ENCODE measurements around the gene CCDC170. TPM values are rescaled to one million over a fixed set of nuclear protein-coding genes. Genes with fewer than 3 reads are reported as not detected.

Gene CCDC170
- total and polyA plus RNA-seq, 2 of the 8 experiments (the other 6 are each of a cell fraction or from before 2014, with no cell fraction given), result 0.06 to 0.09 TPM

DNA sequence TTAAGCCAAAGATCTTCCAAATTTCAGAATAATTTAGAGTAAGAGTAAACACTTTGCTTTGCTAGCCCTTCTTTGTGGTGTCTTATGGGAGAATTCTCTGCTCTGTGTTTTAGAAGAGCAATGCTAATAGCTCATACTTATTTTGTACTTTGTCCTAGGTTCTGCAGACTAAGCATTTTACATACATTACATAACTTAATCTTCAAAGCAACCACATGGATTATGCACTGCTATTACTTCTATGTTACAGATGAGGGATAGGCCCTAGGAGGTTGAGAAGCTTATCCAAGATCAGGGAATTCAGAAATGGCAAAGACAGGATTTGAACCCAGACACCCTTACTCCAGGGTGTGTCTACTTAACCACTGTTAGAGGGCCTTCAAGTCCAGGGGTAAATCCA lies 9.8 kb upstream of the CCDC170 start (continued):
- TF ChIP-seq, protein P1, sequence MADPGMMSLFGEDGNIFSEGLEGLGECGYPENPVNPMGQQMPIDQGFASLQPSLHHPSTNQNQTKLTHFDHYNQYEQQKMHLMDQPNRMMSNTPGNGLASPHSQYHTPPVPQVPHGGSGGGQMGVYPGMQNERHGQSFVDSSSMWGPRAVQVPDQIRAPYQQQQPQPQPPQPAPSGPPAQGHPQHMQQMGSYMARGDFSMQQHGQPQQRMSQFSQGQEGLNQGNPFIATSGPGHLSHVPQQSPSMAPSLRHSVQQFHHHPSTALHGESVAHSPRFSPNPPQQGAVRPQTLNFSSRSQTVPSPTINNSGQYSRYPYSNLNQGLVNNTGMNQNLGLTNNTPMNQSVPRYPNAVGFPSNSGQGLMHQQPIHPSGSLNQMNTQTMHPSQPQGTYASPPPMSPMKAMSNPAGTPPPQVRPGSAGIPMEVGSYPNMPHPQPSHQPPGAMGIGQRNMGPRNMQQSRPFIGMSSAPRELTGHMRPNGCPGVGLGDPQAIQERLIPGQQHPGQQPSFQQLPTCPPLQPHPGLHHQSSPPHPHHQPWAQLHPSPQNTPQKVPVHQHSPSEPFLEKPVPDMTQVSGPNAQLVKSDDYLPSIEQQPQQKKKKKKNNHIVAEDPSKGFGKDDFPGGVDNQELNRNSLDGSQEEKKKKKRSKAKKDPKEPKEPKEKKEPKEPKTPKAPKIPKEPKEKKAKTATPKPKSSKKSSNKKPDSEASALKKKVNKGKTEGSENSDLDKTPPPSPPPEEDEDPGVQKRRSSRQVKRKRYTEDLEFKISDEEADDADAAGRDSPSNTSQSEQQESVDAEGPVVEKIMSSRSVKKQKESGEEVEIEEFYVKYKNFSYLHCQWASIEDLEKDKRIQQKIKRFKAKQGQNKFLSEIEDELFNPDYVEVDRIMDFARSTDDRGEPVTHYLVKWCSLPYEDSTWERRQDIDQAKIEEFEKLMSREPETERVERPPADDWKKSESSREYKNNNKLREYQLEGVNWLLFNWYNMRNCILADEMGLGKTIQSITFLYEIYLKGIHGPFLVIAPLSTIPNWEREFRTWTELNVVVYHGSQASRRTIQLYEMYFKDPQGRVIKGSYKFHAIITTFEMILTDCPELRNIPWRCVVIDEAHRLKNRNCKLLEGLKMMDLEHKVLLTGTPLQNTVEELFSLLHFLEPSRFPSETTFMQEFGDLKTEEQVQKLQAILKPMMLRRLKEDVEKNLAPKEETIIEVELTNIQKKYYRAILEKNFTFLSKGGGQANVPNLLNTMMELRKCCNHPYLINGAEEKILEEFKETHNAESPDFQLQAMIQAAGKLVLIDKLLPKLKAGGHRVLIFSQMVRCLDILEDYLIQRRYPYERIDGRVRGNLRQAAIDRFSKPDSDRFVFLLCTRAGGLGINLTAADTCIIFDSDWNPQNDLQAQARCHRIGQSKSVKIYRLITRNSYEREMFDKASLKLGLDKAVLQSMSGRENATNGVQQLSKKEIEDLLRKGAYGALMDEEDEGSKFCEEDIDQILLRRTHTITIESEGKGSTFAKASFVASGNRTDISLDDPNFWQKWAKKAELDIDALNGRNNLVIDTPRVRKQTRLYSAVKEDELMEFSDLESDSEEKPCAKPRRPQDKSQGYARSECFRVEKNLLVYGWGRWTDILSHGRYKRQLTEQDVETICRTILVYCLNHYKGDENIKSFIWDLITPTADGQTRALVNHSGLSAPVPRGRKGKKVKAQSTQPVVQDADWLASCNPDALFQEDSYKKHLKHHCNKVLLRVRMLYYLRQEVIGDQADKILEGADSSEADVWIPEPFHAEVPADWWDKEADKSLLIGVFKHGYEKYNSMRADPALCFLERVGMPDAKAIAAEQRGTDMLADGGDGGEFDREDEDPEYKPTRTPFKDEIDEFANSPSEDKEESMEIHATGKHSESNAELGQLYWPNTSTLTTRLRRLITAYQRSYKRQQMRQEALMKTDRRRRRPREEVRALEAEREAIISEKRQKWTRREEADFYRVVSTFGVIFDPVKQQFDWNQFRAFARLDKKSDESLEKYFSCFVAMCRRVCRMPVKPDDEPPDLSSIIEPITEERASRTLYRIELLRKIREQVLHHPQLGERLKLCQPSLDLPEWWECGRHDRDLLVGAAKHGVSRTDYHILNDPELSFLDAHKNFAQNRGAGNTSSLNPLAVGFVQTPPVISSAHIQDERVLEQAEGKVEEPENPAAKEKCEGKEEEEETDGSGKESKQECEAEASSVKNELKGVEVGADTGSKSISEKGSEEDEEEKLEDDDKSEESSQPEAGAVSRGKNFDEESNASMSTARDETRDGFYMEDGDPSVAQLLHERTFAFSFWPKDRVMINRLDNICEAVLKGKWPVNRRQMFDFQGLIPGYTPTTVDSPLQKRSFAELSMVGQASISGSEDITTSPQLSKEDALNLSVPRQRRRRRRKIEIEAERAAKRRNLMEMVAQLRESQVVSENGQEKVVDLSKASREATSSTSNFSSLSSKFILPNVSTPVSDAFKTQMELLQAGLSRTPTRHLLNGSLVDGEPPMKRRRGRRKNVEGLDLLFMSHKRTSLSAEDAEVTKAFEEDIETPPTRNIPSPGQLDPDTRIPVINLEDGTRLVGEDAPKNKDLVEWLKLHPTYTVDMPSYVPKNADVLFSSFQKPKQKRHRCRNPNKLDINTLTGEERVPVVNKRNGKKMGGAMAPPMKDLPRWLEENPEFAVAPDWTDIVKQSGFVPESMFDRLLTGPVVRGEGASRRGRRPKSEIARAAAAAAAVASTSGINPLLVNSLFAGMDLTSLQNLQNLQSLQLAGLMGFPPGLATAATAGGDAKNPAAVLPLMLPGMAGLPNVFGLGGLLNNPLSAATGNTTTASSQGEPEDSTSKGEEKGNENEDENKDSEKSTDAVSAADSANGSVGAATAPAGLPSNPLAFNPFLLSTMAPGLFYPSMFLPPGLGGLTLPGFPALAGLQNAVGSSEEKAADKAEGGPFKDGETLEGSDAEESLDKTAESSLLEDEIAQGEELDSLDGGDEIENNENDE (IDR thresholded peaks at IDR 0.05; ENCODE audit: insufficient replicate concordance, low read length), result no peak
- TF ChIP-seq CEBPB (IDR thresholded peaks at IDR 0.05; ENCODE audit: low read depth, low read length) (no peak), RNF2 (IDR thresholded peaks at IDR 0.05; ENCODE audit: borderline replicate concordance, low read depth, low read length, missing control alignments, poor library complexity, severe bottlenecking) (no peak), TAF1 (IDR thresholded peaks at IDR 0.05; ENCODE audit: low read depth, low read length) (no peak), POU5F1 (IDR thresholded peaks at IDR 0.05; ENCODE audit: low read depth, low read length) (no peak), ASH2L (IDR thresholded peaks at IDR 0.05; ENCODE audit: low read length) (no peak)
